ENCODE data around the gene ADGRV1.

GRCh38 chr5:91188755-91189154 is 630.2 kb downstream of the ADGRV1 start:
- TF ChIP-seq POLR2A (IDR thresholded peaks at IDR 0.05) (no peak), POLR2AphosphoS5 (IDR thresholded peaks at IDR 0.05) (no peak), EP300 (IDR thresholded peaks at IDR 0.05) (no peak)
